H9 (cell line): ENCODE results near the gene RAD23A. TPM values are rescaled to one million over a fixed set of nuclear protein-coding genes. Genes with fewer than 3 reads are reported as not detected.

Experiments
- DNase-seq: peaks from one replicate; pipeline ENCODE4 v3.0.0-alpha.2; 2017
- H2AFZ ChIP-seq: one replicate; pipeline ENCODE4 v1.6.1; 2013; ENCODE audit warnings: mild to moderate bottlenecking, low read length, control low read depth, moderate library complexity
- H2AK5ac ChIP-seq: 2 replicates; pipeline ENCODE4 v1.6.1; 2013; ENCODE audit warnings: low read length, control low read depth, mixed read lengths; ENCODE audit not compliant: insufficient read length
- H2BK120ac ChIP-seq: one replicate; pipeline ENCODE4 v1.6.1; 2013; ENCODE audit warnings: low read depth, mild to moderate bottlenecking, low read length, control low read depth, inconsistent platforms; ENCODE audit not compliant: poor library complexity, severe bottlenecking
- H2BK12ac ChIP-seq: 2 replicates; pipeline ENCODE4 v1.6.1; 2013; ENCODE audit warnings: low read length, control low read depth, mixed read lengths, low read depth; ENCODE audit not compliant: insufficient read length
- H2BK15ac ChIP-seq: 2 replicates; pipeline ENCODE4 v1.6.1; 2013; ENCODE audit warnings: low read depth, low read length, control low read depth
- H2BK20ac ChIP-seq: one replicate; pipeline ENCODE4 v1.6.1; 2013; ENCODE audit warnings: low read depth, mild to moderate bottlenecking, low read length, control low read depth, inconsistent platforms; ENCODE audit not compliant: poor library complexity, severe bottlenecking
- H2BK5ac ChIP-seq: 2 replicates; pipeline ENCODE4 v1.6.1; 2013; ENCODE audit warnings: low read length, control low read depth, mixed read lengths; ENCODE audit not compliant: insufficient read length
- H3K14ac ChIP-seq: 2 replicates; pipeline ENCODE4 v1.6.1; 2013; ENCODE audit warnings: low read length, control low read depth; ENCODE audit not compliant: insufficient read depth
- H3K18ac ChIP-seq: 2 replicates; pipeline ENCODE4 v1.6.1; 2013; ENCODE audit warnings: low read depth, mild to moderate bottlenecking, mixed read lengths, low read length, control low read depth; ENCODE audit not compliant: insufficient read length
- H3K23ac ChIP-seq: 2 replicates; pipeline ENCODE4 v1.6.1; 2013; ENCODE audit warnings: low read length, control low read depth, mixed read lengths, low read depth; ENCODE audit not compliant: insufficient read length
- H3K23me2 ChIP-seq: 2 replicates; pipeline ENCODE4 v1.6.1; 2013; ENCODE audit warnings: low read depth, mild to moderate bottlenecking, mixed read lengths, low read length, control low read depth; ENCODE audit not compliant: insufficient read length, poor library complexity, severe bottlenecking
- H3K27ac ChIP-seq: 2 replicates; pipeline ENCODE4 v1.5.1; 2013; ENCODE audit warnings: low read length, control low read depth, mixed read lengths, low read depth; ENCODE audit not compliant: insufficient read length
- H3K27me3 ChIP-seq: 2 replicates; pipeline ENCODE4 v1.6.1; 2013; ENCODE audit warnings: low read length, control low read depth, inconsistent platforms; ENCODE audit not compliant: insufficient read depth
- H3K4ac ChIP-seq: 2 replicates; pipeline ENCODE4 v1.6.1; 2013; ENCODE audit warnings: low read depth, mild to moderate bottlenecking, control low read depth, inconsistent platforms, low read length, moderate library complexity
- H3K4me1 ChIP-seq: 2 replicates; pipeline ENCODE4 v1.6.1; 2013; ENCODE audit warnings: low read length, control low read depth, inconsistent platforms; ENCODE audit not compliant: insufficient read depth
- H3K4me2 ChIP-seq: 2 replicates; pipeline ENCODE4 v1.6.1; 2013; ENCODE audit warnings: low read length, control low read depth, mixed read lengths; ENCODE audit not compliant: insufficient read length, insufficient read depth
- H3K56ac ChIP-seq: 2 replicates; pipeline ENCODE4 v1.6.1; 2013; ENCODE audit warnings: low read depth, mild to moderate bottlenecking, mixed read lengths, low read length, control low read depth; ENCODE audit not compliant: insufficient read length
- H3K79me1 ChIP-seq: 2 replicates; pipeline ENCODE4 v1.6.1; 2013; ENCODE audit warnings: low read depth, mild to moderate bottlenecking, moderate library complexity, low read length, control low read depth, inconsistent platforms; ENCODE audit not compliant: insufficient read depth, poor library complexity, severe bottlenecking
- H3K79me2 ChIP-seq: 2 replicates; pipeline ENCODE4 v1.6.1; 2013; ENCODE audit warnings: low read length, control low read depth, inconsistent platforms; ENCODE audit not compliant: insufficient read depth
- H3K9ac ChIP-seq: 2 replicates; pipeline ENCODE4 v1.6.1; 2013; ENCODE audit warnings: low read length, control low read depth, mixed read lengths; ENCODE audit not compliant: insufficient read length; ENCODE audit errors: extremely low read depth
- H3K9me3 ChIP-seq: one replicate; pipeline ENCODE4 v1.6.1; 2013; ENCODE audit warnings: low read depth, low read length, inconsistent platforms; ENCODE audit not compliant: control insufficient read depth
- H3T11ph ChIP-seq: one replicate; pipeline ENCODE4 v1.6.1; 2013; ENCODE audit warnings: mild to moderate bottlenecking, low read length, control low read depth, inconsistent platforms
- H4K20me1 ChIP-seq: one replicate; pipeline ENCODE4 v1.6.1; 2013; ENCODE audit not compliant: control insufficient read depth, insufficient read length, insufficient read depth
- H4K5ac ChIP-seq: 2 replicates; pipeline ENCODE4 v1.6.1; 2013; ENCODE audit warnings: low read depth, mild to moderate bottlenecking, mixed read lengths, low read length, control low read depth; ENCODE audit not compliant: insufficient read length
- H4K8ac ChIP-seq: replicated peaks from 2 replicates; pipeline ENCODE4 v1.6.1; 2013; ENCODE audit warnings: low read length, control low read depth, mixed read lengths, low read depth; ENCODE audit not compliant: insufficient read length
- H4K91ac ChIP-seq: 2 replicates; pipeline ENCODE4 v1.6.1; 2013; ENCODE audit warnings: low read depth, mild to moderate bottlenecking, moderate library complexity, mixed read lengths, low read length, control low read depth; ENCODE audit not compliant: insufficient read length
- H3K27ac Mint-ChIP-seq, 3 experiments: 2 replicates in 2 of 3; 3 replicates in 1 of 3; pipeline ENCODE4 v1.8.0; 2020 to 2021; ENCODE audit warnings: mixed read lengths in 3 of 3, mild to moderate bottlenecking in 1 of 3, moderate library complexity in 1 of 3
- H3K27me3 Mint-ChIP-seq: 2 replicates; pipeline ENCODE4 v1.8.0; 2021; ENCODE audit warnings: low read depth, mild to moderate bottlenecking, moderate library complexity, mixed read lengths
- H3K36me3 Mint-ChIP-seq, 3 experiments: 2 replicates in 2 of 3; 3 replicates in 1 of 3; pipeline ENCODE4 v1.8.0; 2020 to 2021; ENCODE audit warnings: low read depth in 3 of 3, mixed read lengths in 3 of 3; ENCODE audit not compliant: insufficient read depth in 1 of 3
- H3K4me1 Mint-ChIP-seq, 2 experiments: 2 replicates each; pipeline ENCODE4 v1.8.0; 2020; ENCODE audit warnings: mixed read lengths in 2 of 2
- H3K4me3 Mint-ChIP-seq, 2 experiments: 2 replicates in 1 of 2; 3 replicates in 1 of 2; pipeline ENCODE4 v1.8.0; 2020 to 2021; ENCODE audit warnings: mild to moderate bottlenecking in 2 of 2, mixed read lengths in 2 of 2, moderate library complexity in 1 of 2
- H3K9me3 Mint-ChIP-seq, 2 experiments: 2 replicates in 1 of 2; 3 replicates in 1 of 2; pipeline ENCODE4 v1.8.0; 2020; ENCODE audit warnings: mild to moderate bottlenecking in 2 of 2, mixed read lengths in 2 of 2, moderate library complexity in 1 of 2
- WGBS: extraction: QIAGEN DNeasy Blood & Tissue Kit; methylation state at CpG from one replicate; pipeline ENCODE4 v1.1.7; 2013; ENCODE audit warnings: missing lambda C conversion rate, low lambda C conversion rate, mixed read lengths; ENCODE audit not compliant: insufficient read length; ENCODE audit errors: extremely low coverage; 5-methylcytosine and 5-hydroxymethylcytosine counted together
- total RNA-seq: library from RNA; stranded (reverse); gene quantifications from 2 replicates; pipeline ENCODE4 v1.2.1, GENCODE V29; 2021
- TF ChIP-seq, protein P1 (sequence below): fragments of 200-600 bp; sonication (generic); conservative IDR thresholded peaks from 3 replicates; pipeline ENCODE4 v1.8.0; 2021; ENCODE audit warnings: antibody characterized with exemption, mild to moderate bottlenecking

The RAD23A gene
- total RNA-seq, 1 experiment from 2014 or later: 62.2 TPM

DNA sequence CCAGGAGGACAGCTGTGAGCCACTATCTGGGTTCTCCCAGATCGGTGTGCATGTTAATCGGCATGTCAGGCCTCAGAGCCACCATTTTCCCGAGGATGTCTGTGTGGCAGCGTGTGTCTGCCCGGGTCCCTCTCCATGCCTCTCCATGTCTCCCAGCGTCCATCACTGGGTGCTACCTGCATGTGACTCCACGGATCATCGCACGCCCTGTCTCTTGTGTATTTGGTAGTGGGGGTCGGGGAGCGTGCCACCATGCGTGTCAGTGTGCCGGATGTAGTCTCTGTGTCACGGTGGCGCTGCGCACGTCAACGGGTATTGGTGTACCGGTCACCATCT is 55.5 kb downstream of the RAD23A start:
- no peak overlapping the region for H4K8ac ChIP-seq
- no peaks in the 10 kb centered on the region for H3K9me3 Mint-ChIP-seq
- H3K9me3 ChIP-seq: no peaks in the 10 kb centered on the region
- H3K4me1 ChIP-seq: no peaks in the 10 kb centered on the region
- H3K23ac ChIP-seq: no peak overlapping the region
- no peak overlapping the region for H4K91ac ChIP-seq
- TF ChIP-seq, protein P1, sequence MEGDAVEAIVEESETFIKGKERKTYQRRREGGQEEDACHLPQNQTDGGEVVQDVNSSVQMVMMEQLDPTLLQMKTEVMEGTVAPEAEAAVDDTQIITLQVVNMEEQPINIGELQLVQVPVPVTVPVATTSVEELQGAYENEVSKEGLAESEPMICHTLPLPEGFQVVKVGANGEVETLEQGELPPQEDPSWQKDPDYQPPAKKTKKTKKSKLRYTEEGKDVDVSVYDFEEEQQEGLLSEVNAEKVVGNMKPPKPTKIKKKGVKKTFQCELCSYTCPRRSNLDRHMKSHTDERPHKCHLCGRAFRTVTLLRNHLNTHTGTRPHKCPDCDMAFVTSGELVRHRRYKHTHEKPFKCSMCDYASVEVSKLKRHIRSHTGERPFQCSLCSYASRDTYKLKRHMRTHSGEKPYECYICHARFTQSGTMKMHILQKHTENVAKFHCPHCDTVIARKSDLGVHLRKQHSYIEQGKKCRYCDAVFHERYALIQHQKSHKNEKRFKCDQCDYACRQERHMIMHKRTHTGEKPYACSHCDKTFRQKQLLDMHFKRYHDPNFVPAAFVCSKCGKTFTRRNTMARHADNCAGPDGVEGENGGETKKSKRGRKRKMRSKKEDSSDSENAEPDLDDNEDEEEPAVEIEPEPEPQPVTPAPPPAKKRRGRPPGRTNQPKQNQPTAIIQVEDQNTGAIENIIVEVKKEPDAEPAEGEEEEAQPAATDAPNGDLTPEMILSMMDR: no peak
- H3K4me2 ChIP-seq: no peak overlapping the region
- H2BK12ac ChIP-seq: no peak overlapping the region
- no peak overlapping the region for H3K9ac ChIP-seq
- H3K27me3 Mint-ChIP-seq: peaks cover 96% of the 10 kb centered on the region
- H3T11ph ChIP-seq: no peak overlapping the region
- H4K5ac ChIP-seq: no peak overlapping the region
- H2BK15ac ChIP-seq: no peak overlapping the region
- H2BK20ac ChIP-seq: no peak overlapping the region
- H2AK5ac ChIP-seq: no peak overlapping the region
- no peak for DNase-seq
- no peak overlapping the region for H3K14ac ChIP-seq
- no peak overlapping the region for H3K27ac ChIP-seq
- H3K79me2 ChIP-seq: no peaks in the 10 kb centered on the region
- H3K4ac ChIP-seq: no peak overlapping the region
- H3K27ac Mint-ChIP-seq: no peak overlapping the region; a peak in 1 of 7 replicates
- no CpG with 5 or more reads among the region's 19 CpGs for WGBS
- H2BK5ac ChIP-seq: no peak overlapping the region
- no peaks in the 10 kb centered on the region for H3K36me3 Mint-ChIP-seq
- no peak overlapping the region for H3K18ac ChIP-seq
- H3K56ac ChIP-seq: no peak overlapping the region
- peaks cover 2% of the 10 kb centered on the region for H4K20me1 ChIP-seq
- no peak overlapping the region for H2BK120ac ChIP-seq
- peaks cover under 1% of the 10 kb centered on the region for H3K23me2 ChIP-seq
- H2AFZ ChIP-seq: no peak overlapping the region
- no peak overlapping the region for H3K4me3 Mint-ChIP-seq
- H3K79me1 ChIP-seq: no peaks in the 10 kb centered on the region
- peaks cover 40% of the 10 kb centered on the region for H3K27me3 ChIP-seq
- H3K4me1 Mint-ChIP-seq: 0 out of 4 replicates have a peak, but pooled peaks cover 0 to under 1% of the 10 kb centered on the region in 2 experiments
